NCI-H187 treated with DMSO at 0.1 percent for 48 hours (cell line): ENCODE data around the gene IPO4.
"Not testable (repeated sequence)": the region's sequence is repeated elsewhere in the genome, so short reads cannot be mapped to it uniquely, and the experiment has no call there.

Experiments used
- DNase-seq: peaks from one replicate; lab custom pipeline; 2025; lab: John Stamatoyannopoulos, UW

The IPO4 gene, protein sequence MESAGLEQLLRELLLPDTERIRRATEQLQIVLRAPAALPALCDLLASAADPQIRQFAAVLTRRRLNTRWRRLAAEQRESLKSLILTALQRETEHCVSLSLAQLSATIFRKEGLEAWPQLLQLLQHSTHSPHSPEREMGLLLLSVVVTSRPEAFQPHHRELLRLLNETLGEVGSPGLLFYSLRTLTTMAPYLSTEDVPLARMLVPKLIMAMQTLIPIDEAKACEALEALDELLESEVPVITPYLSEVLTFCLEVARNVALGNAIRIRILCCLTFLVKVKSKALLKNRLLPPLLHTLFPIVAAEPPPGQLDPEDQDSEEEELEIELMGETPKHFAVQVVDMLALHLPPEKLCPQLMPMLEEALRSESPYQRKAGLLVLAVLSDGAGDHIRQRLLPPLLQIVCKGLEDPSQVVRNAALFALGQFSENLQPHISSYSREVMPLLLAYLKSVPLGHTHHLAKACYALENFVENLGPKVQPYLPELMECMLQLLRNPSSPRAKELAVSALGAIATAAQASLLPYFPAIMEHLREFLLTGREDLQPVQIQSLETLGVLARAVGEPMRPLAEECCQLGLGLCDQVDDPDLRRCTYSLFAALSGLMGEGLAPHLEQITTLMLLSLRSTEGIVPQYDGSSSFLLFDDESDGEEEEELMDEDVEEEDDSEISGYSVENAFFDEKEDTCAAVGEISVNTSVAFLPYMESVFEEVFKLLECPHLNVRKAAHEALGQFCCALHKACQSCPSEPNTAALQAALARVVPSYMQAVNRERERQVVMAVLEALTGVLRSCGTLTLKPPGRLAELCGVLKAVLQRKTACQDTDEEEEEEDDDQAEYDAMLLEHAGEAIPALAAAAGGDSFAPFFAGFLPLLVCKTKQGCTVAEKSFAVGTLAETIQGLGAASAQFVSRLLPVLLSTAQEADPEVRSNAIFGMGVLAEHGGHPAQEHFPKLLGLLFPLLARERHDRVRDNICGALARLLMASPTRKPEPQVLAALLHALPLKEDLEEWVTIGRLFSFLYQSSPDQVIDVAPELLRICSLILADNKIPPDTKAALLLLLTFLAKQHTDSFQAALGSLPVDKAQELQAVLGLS

DNA sequence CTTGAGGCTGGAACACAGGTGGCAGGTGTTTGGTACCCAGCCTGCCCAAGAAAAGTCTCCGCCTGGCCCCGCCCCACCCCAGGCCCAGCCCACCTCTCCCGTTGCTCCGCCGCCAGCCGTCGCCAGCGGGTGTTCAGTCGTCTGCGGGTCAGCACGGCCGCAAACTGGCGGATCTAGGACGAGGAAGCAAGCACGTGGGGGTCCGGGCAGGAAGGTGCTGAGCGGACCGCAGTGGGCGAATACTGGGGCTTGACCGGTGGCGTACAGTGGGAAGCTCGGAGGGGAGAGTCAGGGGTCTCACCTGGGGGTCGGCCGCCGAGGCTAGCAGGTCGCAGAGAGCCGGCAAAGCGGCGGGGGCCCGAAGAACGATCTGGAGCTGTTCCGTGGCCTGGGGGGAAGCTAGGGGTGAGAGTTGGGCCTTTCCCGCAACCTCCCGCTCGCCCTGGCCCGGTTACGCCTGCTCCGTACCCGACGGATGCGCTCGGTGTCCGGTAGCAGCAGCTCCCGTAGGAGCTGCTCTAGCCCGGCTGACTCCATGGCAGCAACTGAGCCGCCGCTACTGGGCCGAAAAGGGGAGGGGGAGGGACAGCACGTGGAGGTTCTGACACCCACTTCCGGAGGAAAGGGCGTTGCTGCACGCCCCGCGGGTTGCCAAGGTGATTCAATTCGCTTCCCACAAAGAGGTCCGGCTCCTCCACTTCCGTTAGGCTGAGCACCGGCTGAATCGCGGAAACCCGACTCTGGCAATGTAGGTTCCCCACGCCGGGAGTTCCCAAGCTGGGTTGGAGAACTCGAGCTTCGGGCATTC is at the start of gene IPO4:
TSS of gene IPO4 (minus strand) at position 566 of the 808 bp plus-strand sequence. CDS start at position 537, 29 bp downstream.
- DNase-seq: peak; percentile 91

DNA sequence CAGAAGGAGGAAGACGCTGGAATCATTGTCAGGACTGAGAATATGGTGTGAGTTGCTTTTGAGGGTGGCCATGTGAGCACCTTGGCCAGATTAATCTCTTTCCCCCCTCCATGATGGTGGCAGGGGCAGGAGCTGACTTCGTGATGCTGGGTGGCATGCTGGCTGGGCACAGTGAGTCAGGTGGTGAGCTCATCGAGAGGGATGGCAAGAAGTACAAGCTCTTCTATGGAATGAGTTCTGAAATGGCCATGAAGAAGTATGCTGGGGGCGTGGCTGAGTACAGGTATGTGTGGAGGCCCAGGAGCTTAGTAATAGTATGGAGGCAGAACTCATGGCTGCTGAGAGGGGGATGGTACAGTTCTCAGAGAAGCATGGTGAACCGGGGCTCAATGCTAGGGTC is 49.5 kb upstream of the IPO4 start:
- no peak for DNase-seq

DNA sequence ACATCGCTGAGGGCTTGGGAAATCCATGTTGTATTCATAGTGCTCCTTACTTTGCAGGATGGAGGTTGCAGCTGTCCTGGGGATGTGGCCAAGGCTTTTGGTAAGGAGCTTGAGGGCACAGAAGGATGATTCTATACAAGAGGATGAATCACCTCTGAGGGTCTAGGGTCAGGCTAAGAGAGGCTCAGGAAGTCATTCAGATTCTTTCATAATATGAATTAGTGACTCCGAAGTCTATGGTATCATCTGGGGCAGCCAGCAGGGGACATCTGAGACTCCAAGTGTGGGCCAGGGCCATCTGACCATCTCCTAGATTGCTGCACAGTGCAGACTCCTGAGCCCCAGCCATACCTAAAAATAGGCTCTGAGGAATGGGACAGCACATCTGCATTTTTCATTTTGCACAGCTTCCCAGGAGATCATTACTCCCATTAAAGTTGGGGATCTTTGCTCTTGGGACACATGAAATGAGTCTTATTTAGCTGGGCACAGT is 48.9 kb upstream of the IPO4 start:
- no peak for DNase-seq

- DNase-seq: no peak
Observed at GRCh38 chr14:24236689-24237462, 48.3 kb upstream of the IPO4 start.

DNA sequence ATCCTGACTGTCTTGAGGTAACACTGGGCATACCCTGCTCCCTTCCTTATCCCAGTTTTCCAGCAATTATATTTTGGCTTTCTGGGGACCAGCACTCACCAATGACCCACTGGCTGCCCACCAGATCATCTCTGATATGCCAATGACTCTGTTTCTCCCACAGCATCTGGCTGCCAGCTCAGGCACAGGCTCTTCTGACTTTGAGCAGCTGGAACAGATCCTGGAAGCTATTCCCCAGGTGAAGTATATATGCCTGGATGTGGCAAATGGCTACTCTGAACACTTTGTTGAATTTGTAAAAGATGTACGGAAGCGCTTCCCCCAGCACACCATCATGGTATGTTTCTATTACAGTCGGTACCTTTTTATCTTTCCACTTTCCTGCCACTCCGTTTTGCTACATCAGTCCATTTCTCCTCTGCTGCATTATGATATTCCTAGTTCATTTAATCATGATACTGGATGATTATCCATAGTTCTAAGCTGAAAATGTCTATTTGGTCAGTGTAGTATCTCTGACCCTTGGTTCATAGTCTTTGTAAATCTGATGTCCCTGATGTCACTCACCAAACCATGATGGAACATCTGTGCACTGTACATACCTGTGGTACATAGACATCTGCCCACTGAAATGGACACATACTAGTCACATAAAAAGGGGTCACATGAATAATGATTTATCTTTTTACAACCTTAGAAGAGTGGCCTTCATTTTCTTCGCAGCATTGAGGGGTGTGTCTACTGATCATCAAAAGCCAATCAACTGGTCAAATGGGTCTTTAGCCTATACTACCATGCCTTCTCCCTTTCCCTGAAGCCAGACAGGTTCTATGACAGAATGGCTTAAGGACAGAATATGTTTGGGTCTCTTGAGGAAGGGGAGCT is 47.4 kb upstream of the IPO4 start:
- no peak for DNase-seq

GRCh38 chr14:24234095-24235005 is 45.7 kb upstream of the IPO4 start:
- no peak for DNase-seq

DNA sequence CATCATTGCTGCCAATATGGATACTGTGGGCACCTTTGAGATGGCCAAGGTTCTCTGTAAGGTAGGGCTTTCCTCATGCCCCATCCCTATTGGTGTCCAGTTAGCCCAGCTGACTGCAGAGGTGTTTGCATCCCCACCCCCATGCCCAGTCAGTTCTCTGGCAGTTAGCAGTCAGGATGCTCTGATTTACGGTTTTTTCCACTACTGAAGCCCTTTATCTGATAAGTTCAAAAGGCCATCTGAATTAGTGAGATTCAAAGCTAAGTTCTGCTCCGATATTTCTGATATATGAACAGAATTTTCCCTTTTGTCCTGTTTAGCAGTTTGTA is 44.9 kb upstream of the IPO4 start:
- no peak for DNase-seq

- DNase-seq: peak; percentile 49
Observed at GRCh38 chr14:24232645-24233537, 44.3 kb upstream of the IPO4 start, which contains the start of gene GMPR2. GMPR2 (plus strand) TSS chr14:24232929; CDS start chr14:24233254, 325 bp downstream.

DNA sequence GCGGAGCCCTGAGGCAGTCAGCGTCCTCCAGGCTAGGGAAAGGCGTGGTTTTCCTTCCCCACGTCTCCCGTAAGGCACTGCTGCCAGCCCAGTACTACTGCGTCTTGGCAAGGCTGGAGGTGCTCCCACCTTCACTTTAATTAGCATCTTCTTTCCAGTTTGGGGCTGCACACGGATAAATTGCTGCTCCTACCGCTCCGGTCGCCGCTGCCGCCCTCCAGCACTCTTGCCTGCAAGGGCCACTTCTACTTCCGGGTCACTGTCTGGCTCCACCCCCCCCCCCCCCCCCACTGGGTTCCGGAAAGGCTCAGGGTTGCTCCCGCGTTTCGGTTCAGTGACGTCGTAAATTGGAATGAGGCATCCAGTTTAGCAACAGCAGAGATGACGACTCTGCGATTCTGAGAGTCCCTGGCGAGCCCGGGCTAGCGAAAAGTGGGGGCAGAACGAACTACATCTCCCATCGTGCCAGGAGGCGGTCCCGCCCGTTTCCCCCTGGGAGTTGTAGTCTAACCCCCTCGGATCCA is 43.6 kb upstream of the IPO4 start, which contains the start of gene NEDD8:
TSS of gene NEDD8 (minus strand) at position 247 of the 524 bp plus-strand sequence. CDS start at position 147, 100 bp downstream.
- peak; percentile 82 for DNase-seq

DNA sequence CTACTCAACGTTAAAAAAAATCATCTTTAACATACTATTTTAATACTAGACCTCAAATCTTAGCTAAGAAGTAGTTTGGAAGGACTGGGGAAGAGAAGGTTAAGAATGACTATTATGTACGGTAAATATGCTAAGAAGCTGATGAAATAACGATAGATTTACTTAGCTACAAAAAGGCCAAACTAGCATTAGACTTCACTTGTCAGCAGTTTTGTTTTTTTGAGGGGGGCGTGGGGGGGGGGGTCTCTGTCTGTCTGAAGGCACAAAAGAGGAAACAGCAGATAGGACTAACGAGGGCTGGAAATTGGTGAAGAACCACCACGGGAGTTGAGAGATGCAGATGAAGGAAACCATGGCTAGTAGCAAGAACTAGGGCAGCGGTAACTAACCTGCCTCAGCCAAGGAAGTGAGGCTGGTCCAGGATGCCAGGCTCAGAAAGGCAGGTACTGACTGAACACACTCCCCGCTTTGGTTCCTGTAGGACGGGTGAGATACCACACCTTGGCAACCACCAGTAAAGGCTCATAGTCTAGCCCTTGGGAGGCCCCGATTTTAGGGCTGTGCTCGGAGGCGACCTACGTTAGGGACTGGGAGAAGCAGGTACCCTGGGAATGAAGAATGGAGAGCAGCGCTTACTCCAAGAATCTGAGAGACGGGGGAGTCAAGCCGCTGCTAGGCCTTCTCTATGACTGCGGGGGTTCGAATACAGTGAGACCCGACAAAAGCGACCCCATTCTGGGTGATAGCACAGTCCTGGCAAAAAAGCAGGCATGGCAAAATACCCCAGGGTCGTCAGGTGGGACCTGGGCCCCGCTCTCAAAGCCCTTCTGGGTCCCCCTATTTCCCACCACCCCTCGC is 42.9 kb upstream of the IPO4 start:
- no peak for DNase-seq

DNA sequence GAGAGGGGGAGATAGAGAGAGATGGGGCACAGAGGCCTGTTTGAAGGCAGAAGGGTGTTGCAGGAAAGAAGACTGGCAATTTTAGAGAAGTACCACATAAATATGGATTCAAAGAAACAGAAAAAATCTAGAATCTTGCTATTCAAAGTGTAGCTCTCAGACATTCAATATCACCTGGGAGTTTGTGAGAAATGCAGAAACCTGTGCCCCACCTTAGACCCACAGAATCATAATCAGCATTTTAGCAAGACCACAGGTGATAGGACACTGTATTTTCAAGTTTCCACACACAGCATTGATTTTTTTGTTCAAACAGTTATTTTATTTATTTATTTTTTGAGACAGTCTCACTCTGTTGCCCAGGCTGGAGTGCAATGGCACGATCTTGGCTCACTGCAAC is 40.3 kb upstream of the IPO4 start:
- no peak for DNase-seq

DNA sequence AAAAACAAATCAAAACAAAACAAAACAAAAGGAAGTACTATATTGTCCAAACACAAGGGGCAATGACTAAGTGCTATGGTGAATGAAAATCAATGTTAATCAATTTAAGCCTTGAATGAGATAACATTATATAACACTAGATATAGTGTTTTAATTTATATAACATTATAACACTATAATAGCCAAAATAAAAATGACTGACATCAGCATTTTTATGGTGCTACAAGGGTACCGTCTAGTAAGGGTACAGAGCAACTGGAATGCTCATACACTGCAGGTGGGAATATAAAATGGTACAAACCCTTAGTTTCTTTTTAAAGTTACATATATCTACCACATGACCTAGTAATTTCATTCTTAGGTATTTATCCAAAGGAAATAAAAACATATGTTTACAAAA is 37.9 kb upstream of the IPO4 start:
- DNase-seq: no peak

GRCh38 chr14:24224618-24225071 is 36.0 kb upstream of the IPO4 start:
- DNase-seq: no peak

- DNase-seq: not testable (repeated sequence)
Observed at GRCh38 chr14:24222987-24223386, 34.4 kb upstream of the IPO4 start.

GRCh38 chr14:24219521-24219920 is 30.9 kb upstream of the IPO4 start:
- no peak for DNase-seq

DNA sequence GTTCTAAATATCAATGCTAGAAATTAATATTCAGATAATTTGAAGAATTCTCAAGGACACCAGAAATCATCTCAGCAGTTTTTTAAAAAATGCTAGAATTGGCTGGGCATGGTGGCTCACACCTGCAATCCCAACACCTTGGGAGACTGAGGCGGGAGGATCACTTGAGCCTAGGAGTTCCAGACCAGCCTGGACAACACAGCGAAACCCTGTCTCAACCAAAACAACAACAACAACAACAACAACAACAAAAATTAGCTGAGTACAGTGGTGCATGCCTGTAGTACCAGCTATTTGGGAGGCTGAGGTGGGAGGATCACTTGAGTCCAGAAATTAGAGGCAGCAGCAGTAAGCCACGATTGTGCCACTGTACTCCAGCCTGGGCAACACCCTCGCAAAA is 30.5 kb upstream of the IPO4 start:
- no peak for DNase-seq
